ENCODE measurements around the gene MAOA. TPM values are rescaled to one million over a fixed set of nuclear protein-coding genes. Genes with fewer than 3 reads are reported as not detected.

The MAOA gene
- total and polyA plus RNA-seq, 2 experiments from 2014 or later, result 0.09 TPM; not detected in 1

DNA sequence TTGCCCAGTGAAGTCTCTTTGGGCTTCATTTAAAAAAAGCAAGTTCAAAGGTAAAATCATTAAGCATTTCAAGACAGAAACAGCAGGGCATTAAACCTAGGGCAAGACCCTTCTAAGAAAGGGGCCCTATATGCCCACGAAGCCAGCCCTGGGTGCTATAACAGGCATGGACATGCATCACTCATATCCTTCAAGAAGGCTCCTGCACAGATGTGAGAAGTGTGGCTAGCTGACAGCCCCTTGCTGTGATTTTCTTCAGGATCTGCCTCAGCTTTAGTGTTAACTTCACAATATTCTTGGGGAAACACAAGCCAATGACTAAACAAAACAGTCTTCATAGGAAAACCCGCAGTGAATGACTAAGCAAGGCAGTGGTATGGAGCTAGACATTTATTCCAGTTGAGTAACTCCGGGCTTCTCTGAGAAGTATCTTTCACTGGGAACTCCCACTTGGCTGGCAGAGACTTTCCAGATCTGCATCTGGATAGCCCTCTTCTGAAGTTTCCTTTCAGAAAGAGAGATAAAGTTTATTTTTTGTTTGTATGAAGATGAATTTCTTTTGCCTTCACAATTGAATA is 11.9 kb upstream of the MAOA start:
- no peaks in the 10 kb centered on the region for H3K27me3 ChIP-seq (replicated peaks; ENCODE audit: insufficient read depth)
- H3K9me2 ChIP-seq (ENCODE audit: insufficient read depth), result no peaks in the 10 kb centered on the region
- no peak overlapping the region for H2AFZ ChIP-seq
- no peaks in the 10 kb centered on the region for H3K36me3 ChIP-seq (ENCODE audit: low read depth)
- H3K27ac ChIP-seq, result no peak overlapping the region; the same call in 1 of the 2 replicates
- peak; percentile 78 for DNase-seq
- no peaks in the 10 kb centered on the region for H4K20me1 ChIP-seq (ENCODE audit: insufficient read depth)
- H3K9ac ChIP-seq, result no peak overlapping the region
- no peak overlapping the region for H3K4me3 ChIP-seq
- H3K4me1 ChIP-seq (ENCODE audit: insufficient read depth), result no peaks in the 10 kb centered on the region
- no peaks in the 10 kb centered on the region for H3K9me3 ChIP-seq (ENCODE audit: low read depth)
- H3F3A ChIP-seq (ENCODE audit: insufficient read depth), result no peaks in the 10 kb centered on the region
- H3K79me2 ChIP-seq (ENCODE audit: insufficient read depth), result no peaks in the 10 kb centered on the region
- in situ Hi-C loops (cut with MboI), result no loop called here
- 20 to 25% methylated on average over 3 of the region's 3 CpGs for WGBS, 2 experiments (ENCODE audit: low coverage in 1 of 2, low lambda C conversion rate in 2 of 2, missing lambda C conversion rate in 2 of 2)
- TF ChIP-seq EZH2phosphoT487 (IDR thresholded peaks at IDR 0.05; ENCODE audit: insufficient read depth, low read depth), result no peak
- TF ChIP-seq EZH2 (IDR thresholded peaks at IDR 0.05; ENCODE audit: insufficient read depth, poor library complexity, severe bottlenecking), result no peak
- H3K4me2 ChIP-seq (ENCODE audit: unreplicated experiment), result no peak overlapping the region

DNA sequence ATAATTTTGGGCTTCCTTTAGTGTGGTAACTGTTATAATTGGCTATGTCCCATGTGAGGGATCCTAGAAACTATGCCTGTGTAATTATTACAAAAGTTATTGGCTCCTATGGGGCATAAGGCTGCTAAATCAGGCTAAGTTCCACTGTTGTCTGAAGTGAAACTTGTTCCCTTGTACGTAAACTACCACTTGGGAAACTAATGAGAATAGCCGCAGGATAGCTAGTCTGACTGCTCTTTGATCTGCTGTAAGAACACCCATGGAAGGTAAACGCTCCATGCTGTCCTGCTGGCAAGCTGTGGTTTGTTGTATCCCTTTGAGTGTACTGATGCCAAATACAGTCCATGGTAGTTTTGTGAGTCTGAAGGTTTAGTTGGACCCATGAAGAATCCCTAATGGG is 9.3 kb upstream of the MAOA start:
- no peaks in the 10 kb centered on the region for H3K9me2 ChIP-seq (ENCODE audit: insufficient read depth)
- H2AFZ ChIP-seq, result no peak overlapping the region
- in situ Hi-C loops (cut with MboI), result no loop called here
- no peak overlapping the region for H3K9ac ChIP-seq
- H3K9me3 ChIP-seq (ENCODE audit: low read depth), result no peaks in the 10 kb centered on the region
- H3K79me2 ChIP-seq (ENCODE audit: insufficient read depth), result no peaks in the 10 kb centered on the region
- H3K4me1 ChIP-seq (ENCODE audit: insufficient read depth), result no peaks in the 10 kb centered on the region
- no peaks in the 10 kb centered on the region for H4K20me1 ChIP-seq (ENCODE audit: insufficient read depth)
- H3K4me2 ChIP-seq (ENCODE audit: unreplicated experiment), result no peak overlapping the region
- no peak overlapping the region for H3K4me3 ChIP-seq
- no peaks in the 10 kb centered on the region for H3F3A ChIP-seq (ENCODE audit: insufficient read depth)
- H3K27me3 ChIP-seq (replicated peaks; ENCODE audit: insufficient read depth), result no peaks in the 10 kb centered on the region
- no peak for TF ChIP-seq EZH2phosphoT487 (IDR thresholded peaks at IDR 0.05; ENCODE audit: insufficient read depth, low read depth)
- TF ChIP-seq EZH2 (IDR thresholded peaks at IDR 0.05; ENCODE audit: insufficient read depth, poor library complexity, severe bottlenecking), result no peak
- WGBS, 2 experiments (ENCODE audit: low coverage in 1 of 2, low lambda C conversion rate in 2 of 2, missing lambda C conversion rate in 2 of 2), result 85 to 89% methylated on average over 3 of the region's 3 CpGs
- H3K27ac ChIP-seq, result no peak overlapping the region
- no peaks in the 10 kb centered on the region for H3K36me3 ChIP-seq (ENCODE audit: low read depth)
- no peak for DNase-seq

DNA sequence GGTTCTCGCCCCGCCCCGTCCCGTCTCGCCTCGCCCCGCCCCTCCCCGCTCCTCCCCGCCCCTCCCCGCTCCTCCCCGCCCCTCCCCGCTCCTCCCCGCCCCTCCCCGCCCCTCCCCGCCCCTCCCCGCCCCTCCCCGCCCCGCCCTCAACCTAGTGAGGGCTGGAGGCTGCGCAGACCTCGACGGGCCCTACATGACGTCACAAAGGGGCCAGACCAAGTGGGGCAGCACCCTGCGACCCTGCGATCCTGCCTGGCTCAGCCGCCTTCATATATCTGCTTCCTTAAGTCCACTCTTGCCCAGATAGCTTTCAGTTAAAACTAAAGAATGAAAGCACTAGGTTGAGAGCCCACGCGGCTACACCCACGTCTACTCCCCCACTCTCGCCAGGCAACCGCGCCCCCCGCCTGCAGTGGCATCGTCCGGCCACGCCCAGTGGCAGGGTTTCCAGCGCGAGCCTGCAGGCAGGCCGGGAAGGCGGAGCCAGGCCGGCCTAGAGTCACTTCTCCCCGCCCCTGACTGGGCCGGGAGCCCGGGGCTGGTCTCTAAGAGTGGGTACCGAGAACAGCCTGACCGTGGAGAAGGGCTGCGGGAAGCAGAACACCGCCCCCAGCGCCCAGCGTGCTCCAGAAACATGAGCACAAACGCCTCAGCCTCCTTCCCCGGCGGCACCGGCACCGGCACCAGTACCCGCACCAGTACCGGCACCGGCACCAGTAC is 1.5 kb upstream of the MAOA start:
- H4K20me1 ChIP-seq (ENCODE audit: insufficient read depth), result no peaks in the 10 kb centered on the region
- H3K79me2 ChIP-seq (ENCODE audit: insufficient read depth), result no peaks in the 10 kb centered on the region
- H3K4me2 ChIP-seq (ENCODE audit: unreplicated experiment), result peak overlapping the region; percentile 61
- no peak for TF ChIP-seq EZH2 (IDR thresholded peaks at IDR 0.05; ENCODE audit: insufficient read depth, poor library complexity, severe bottlenecking)
- no peak for TF ChIP-seq EZH2phosphoT487 (IDR thresholded peaks at IDR 0.05; ENCODE audit: insufficient read depth, low read depth)
- H3F3A ChIP-seq (ENCODE audit: insufficient read depth), result no peaks in the 10 kb centered on the region
- H3K4me1 ChIP-seq (ENCODE audit: insufficient read depth), result no peaks in the 10 kb centered on the region
- H3K9me3 ChIP-seq (ENCODE audit: low read depth), result no peaks in the 10 kb centered on the region
- 0 to 1% methylated on average over 10 to 25 of the region's 57 CpGs for WGBS, 2 experiments (ENCODE audit: low coverage in 1 of 2, low lambda C conversion rate in 2 of 2, missing lambda C conversion rate in 2 of 2)
- H3K9me2 ChIP-seq (ENCODE audit: insufficient read depth), result no peaks in the 10 kb centered on the region
- H3K9ac ChIP-seq, result peak overlapping the region; percentile 93
- no peaks in the 10 kb centered on the region for H3K27me3 ChIP-seq (replicated peaks; ENCODE audit: insufficient read depth)
- DNase-seq, result peak; percentile 90
- peak overlapping the region; percentile 76 for H3K4me3 ChIP-seq
- H3K27ac ChIP-seq, result peak overlapping the region; percentile 85
- peak overlapping the region; percentile 93 for H2AFZ ChIP-seq
- in situ Hi-C loops (cut with MboI), result no loop called here
- H3K36me3 ChIP-seq (ENCODE audit: low read depth), result no peaks in the 10 kb centered on the region

DNA sequence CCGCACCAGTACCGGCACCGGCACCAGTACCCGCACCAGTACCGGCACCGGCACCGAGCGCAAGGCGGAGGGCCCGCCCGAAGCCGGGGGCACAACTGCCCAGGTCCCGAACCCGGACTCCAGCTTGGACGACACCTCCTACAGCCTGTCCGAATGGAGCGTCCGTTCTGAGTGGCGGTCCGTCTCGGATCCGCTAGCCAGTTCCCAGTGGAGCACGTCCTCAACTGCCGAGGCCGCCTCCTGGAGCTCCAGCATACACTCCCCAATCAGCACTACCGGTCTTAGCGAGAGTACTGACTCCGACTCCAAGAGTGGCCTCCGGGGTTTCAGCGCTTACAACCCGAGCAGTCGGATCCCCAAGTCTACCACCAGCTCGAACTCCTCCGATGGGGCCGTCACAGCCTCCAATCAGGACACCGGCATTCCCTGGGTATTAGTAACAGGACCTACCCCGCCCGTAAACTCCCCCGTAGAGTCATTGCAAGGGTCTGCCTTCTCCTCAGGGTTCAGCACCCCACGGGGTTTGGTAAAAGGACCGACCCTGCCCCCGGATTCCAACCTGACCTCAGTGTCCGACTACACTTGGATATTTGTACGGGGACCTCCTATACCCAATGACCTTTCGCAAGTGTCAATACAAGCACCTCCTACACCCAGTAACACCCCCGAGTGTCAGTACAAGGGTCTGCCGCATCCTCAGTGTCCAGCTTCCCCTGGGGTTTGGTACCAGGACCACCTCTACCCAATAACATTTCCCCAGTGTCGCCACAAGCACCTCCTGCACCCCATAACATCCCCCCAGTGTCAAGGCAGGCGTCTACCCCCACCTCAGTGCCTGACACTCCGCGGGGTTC is 721 bp upstream of the MAOA start:
- TF ChIP-seq EZH2 (IDR thresholded peaks at IDR 0.05; ENCODE audit: insufficient read depth, poor library complexity, severe bottlenecking) (no peak), EZH2phosphoT487 (IDR thresholded peaks at IDR 0.05; ENCODE audit: insufficient read depth, low read depth) (no peak)
- Histone ChIP-seq H3K4me1 (ENCODE audit: insufficient read depth) (no peaks in the 10 kb centered on the region), H3K36me3 (ENCODE audit: low read depth) (no peaks in the 10 kb centered on the region), H3K4me3 (peak overlapping the region; percentile 76), H3K9ac (peak overlapping the region; percentile 93), H3F3A (ENCODE audit: insufficient read depth) (no peaks in the 10 kb centered on the region), H3K4me2 (ENCODE audit: unreplicated experiment) (peak overlapping the region; percentile 61), H3K27ac (no peak overlapping the region), H3K9me2 (ENCODE audit: insufficient read depth) (no peaks in the 10 kb centered on the region), H3K79me2 (ENCODE audit: insufficient read depth) (no peaks in the 10 kb centered on the region), H4K20me1 (ENCODE audit: insufficient read depth) (no peaks in the 10 kb centered on the region), H3K9me3 (ENCODE audit: low read depth) (no peaks in the 10 kb centered on the region), H2AFZ (peak overlapping the region; percentile 93), H3K27me3 (replicated peaks; ENCODE audit: insufficient read depth) (no peaks in the 10 kb centered on the region)
- in situ Hi-C loops (cut with MboI), result no loop called here
- WGBS, 2 experiments (ENCODE audit: low coverage in 1 of 2, low lambda C conversion rate in 2 of 2, missing lambda C conversion rate in 2 of 2), result 0 to 3% methylated on average over 13 to 41 of the region's 51 CpGs
- peak; percentile 52 for DNase-seq
